Progenitor cell of endocrine pancreas (in vitro differentiated cells): Measurements from ENCODE around the gene TMEM121B. TPM values are rescaled to one million over a fixed set of nuclear protein-coding genes. Genes with fewer than 3 reads are reported as not detected.

Experiments
- DNase-seq: peaks from one replicate; pipeline ENCODE4 v3.0.0; 2021; ENCODE audit warnings: low spot score; ENCODE audit not compliant: unreplicated experiment
- H3K27ac Mint-ChIP-seq: 2 replicates; pipeline ENCODE4 v1.8.0; 2021; ENCODE audit warnings: mild to moderate bottlenecking, moderate library complexity, mixed read lengths
- H3K27me3 Mint-ChIP-seq: 2 replicates; pipeline ENCODE4 v1.8.0; 2021; ENCODE audit warnings: mixed read lengths
- H3K36me3 Mint-ChIP-seq: 2 replicates; pipeline ENCODE4 v1.8.0; 2022; ENCODE audit warnings: mixed read lengths; ENCODE audit not compliant: insufficient read depth
- H3K4me1 Mint-ChIP-seq: 2 replicates; pipeline ENCODE4 v1.8.0; 2021; ENCODE audit warnings: low read depth, mixed read lengths
- H3K4me3 Mint-ChIP-seq: 2 replicates; pipeline ENCODE4 v1.8.0; 2021; ENCODE audit warnings: low read depth, mild to moderate bottlenecking, moderate library complexity, mixed read lengths
- H3K9me3 Mint-ChIP-seq: 2 replicates; pipeline ENCODE4 v1.8.0; 2021; ENCODE audit warnings: low read depth, mixed read lengths
- total RNA-seq: library from RNA; stranded (reverse); gene quantifications from 2 replicates; pipeline ENCODE4 v1.2.1, GENCODE V29; 2021
- TF ChIP-seq, protein P1 (sequence below): fragments of 200-600 bp; sonication (generic); IDR thresholded peaks from one replicate; pipeline ENCODE4 v1.5.0; 2021; ENCODE audit warnings: antibody characterized with exemption, mild to moderate bottlenecking; ENCODE audit not compliant: unreplicated experiment

TMEM121B gene
- total RNA-seq, 1 donor from 2014 or later = 4.7 TPM

DNA sequence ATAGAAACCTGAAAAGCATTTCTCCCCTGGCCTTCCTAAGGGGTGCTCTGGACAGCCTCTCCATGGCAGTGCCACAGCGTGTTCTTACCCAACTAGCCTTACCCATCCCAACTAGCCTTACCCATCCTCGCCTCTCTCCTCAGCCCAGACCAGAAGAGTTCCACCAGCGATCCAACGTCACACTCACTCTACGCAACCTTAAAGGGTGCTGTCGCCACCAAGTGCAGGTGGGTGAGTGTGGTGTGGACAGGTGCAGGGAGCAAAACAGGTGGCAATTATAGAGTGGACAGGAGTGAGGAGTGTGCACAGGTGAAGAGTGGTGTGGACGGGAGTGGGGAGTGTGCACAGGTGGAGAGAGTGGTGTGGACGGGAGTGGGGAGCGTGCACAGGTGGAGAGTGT, 17.8 kb downstream of the TMEM121B start:
- Mint-ChIP-seq H3K27ac (no peak overlapping the region), H3K4me1 (no peaks in the 10 kb centered on the region), H3K36me3 (peaks cover 4% of the 10 kb centered on the region), H3K27me3 (no peaks in the 10 kb centered on the region), H3K9me3 (no peaks in the 10 kb centered on the region), H3K4me3 (no peak overlapping the region)
- TF ChIP-seq, protein P1, sequence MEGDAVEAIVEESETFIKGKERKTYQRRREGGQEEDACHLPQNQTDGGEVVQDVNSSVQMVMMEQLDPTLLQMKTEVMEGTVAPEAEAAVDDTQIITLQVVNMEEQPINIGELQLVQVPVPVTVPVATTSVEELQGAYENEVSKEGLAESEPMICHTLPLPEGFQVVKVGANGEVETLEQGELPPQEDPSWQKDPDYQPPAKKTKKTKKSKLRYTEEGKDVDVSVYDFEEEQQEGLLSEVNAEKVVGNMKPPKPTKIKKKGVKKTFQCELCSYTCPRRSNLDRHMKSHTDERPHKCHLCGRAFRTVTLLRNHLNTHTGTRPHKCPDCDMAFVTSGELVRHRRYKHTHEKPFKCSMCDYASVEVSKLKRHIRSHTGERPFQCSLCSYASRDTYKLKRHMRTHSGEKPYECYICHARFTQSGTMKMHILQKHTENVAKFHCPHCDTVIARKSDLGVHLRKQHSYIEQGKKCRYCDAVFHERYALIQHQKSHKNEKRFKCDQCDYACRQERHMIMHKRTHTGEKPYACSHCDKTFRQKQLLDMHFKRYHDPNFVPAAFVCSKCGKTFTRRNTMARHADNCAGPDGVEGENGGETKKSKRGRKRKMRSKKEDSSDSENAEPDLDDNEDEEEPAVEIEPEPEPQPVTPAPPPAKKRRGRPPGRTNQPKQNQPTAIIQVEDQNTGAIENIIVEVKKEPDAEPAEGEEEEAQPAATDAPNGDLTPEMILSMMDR = no peak
- DNase-seq = no peak

DNA sequence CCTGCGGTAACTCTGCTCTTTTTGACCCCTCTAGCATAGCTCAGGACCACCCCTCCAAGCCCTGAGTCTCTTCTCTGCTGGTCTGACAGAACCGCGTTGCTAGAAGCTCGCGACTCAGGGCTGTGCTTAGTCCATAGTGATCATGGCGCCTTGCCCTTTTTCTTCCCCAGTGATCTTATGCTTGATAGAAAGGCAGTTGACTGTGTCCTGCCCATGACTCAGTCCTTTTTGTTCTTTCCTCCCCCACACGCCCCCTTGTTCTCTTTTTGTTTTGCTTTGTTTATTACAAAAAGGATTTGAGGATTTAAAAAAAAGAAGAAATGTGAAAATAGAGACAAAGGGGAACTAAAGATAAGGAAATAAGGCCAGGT, 18.9 kb downstream of the TMEM121B start:
- Mint-ChIP-seq H3K9me3 (no peaks in the 10 kb centered on the region), H3K4me1 (no peaks in the 10 kb centered on the region), H3K27ac (no peak overlapping the region), H3K27me3 (no peaks in the 10 kb centered on the region), H3K4me3 (no peak overlapping the region), H3K36me3 (peaks cover 4% of the 10 kb centered on the region)
- TF ChIP-seq, protein P1 = no peak
- no peak for DNase-seq

GRCh38 chr22:17101475-17102296, 19.5 kb downstream of the TMEM121B start:
- TF ChIP-seq, protein P1 = no peak
- Mint-ChIP-seq H3K27ac (no peak overlapping the region), H3K4me1 (no peaks in the 10 kb centered on the region), H3K9me3 (no peaks in the 10 kb centered on the region), H3K27me3 (no peaks in the 10 kb centered on the region), H3K36me3 (peaks cover 4% of the 10 kb centered on the region), H3K4me3 (no peak overlapping the region)
- no peak for DNase-seq

- Mint-ChIP-seq H3K4me1 (no peaks in the 10 kb centered on the region), H3K27ac (no peak overlapping the region), H3K36me3 (peaks cover 4% of the 10 kb centered on the region), H3K27me3 (no peaks in the 10 kb centered on the region), H3K9me3 (no peaks in the 10 kb centered on the region), H3K4me3 (no peak overlapping the region)
- no peak for DNase-seq
- TF ChIP-seq, protein P1 = no peak
Observed at GRCh38 chr22:17100621-17101020, 20.5 kb downstream of the TMEM121B start.

DNA sequence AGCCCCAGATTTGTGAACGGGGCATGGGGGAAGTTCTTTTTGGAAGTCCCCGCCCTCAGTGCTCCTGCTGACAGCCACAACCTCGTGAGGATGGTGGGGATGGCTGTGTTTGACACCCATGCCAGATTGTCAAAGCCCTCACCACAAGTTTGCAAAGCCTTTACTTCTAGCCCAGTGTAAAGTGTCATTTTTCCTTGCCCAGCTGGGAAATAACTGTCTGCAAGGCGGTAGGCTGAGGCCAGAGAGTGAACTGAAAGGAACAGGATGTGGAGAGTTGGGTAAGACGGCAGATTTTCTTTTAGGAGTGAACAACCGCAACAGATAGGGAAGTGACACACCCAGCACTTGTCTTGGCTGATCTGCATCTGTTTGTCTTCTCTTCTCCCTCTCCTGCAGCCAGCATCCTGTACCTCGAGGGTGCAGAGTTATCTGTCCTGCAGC, 22.8 kb downstream of the TMEM121B start:
- Mint-ChIP-seq H3K4me3 (no peak overlapping the region), H3K9me3 (no peaks in the 10 kb centered on the region), H3K27me3 (no peaks in the 10 kb centered on the region), H3K27ac (no peak overlapping the region), H3K4me1 (no peaks in the 10 kb centered on the region), H3K36me3 (peaks cover 2% of the 10 kb centered on the region)
- TF ChIP-seq, protein P1 = no peak
- no peak for DNase-seq
